Sigmoid colon (tissue), 7 donors: ENCODE measurements around the gene TMEM176A. TPM values are rescaled to one million over a fixed set of nuclear protein-coding genes. Genes with fewer than 3 reads are reported as not detected.
A peak's percentile ranks its signal among the peaks of the same experiment; 100 is the strongest.

Experiments used
- DNase-seq: peaks from one replicate; pipeline ENCODE4 v3.0.0-alpha.2; 2019
- H3K27ac ChIP-seq, 4 donors: fragments of 200-600 bp; sonication (generic); one replicate each; pipeline ENCODE4 v1.5.1; 2016 to 2019; ENCODE audit warnings: mild to moderate bottlenecking in 1 of 4
- H3K27me3 ChIP-seq, 3 donors: fragments of 200-600 bp; sonication (generic); one replicate each; pipeline ENCODE4 v1.5.1; 2019; ENCODE audit warnings: mild to moderate bottlenecking in 1 of 3
- H3K36me3 ChIP-seq, 4 donors: fragments of 200-600 bp; sonication (generic); one replicate each; pipeline ENCODE4 v1.5.1; 2016 to 2019
- H3K4me1 ChIP-seq, 4 donors: fragments of 200-600 bp; sonication (generic); one replicate each; pipeline ENCODE4 v1.5.1; 2017 to 2019
- H3K4me3 ChIP-seq, 4 donors: fragments of 200-600 bp; sonication (generic); one replicate each; pipeline ENCODE4 v1.5.1; 2017 to 2019; ENCODE audit warnings: mild to moderate bottlenecking in 2 of 4, moderate library complexity in 1 of 4
- H3K9me3 ChIP-seq, 4 donors: fragments of 200-600 bp in 3 of 4; sonication (generic) in 3 of 4; one replicate each; pipeline versions ENCODE4 v1.5.1 to v1.6.1; 2013 to 2019
- CTCF ChIP-seq, 4 experiments: fragments of 450-650 bp in 3 of 4; fragments of 200-600 bp in 1 of 4; IDR thresholded peaks; one replicate each; pipeline ENCODE4 v1.5.1; 2016 to 2019; ENCODE audit warnings: antibody characterized with exemption in 4 of 4, mild to moderate bottlenecking in 3 of 4, moderate library complexity in 2 of 4
- EP300 ChIP-seq, 4 donors: sonication (generic); formaldehyde crosslinking; IDR thresholded peaks; one replicate each; pipeline ENCODE4 v1.6.1; 2017; ENCODE audit warnings: antibody characterized with exemption in 4 of 4
- POLR2A ChIP-seq, 2 donors: fragments of 450-650 bp; IDR thresholded peaks; one replicate each; pipeline ENCODE4 v1.6.1; 2016; ENCODE audit warnings: antibody characterized with exemption in 2 of 2, mild to moderate bottlenecking in 2 of 2, moderate library complexity in 2 of 2
- POLR2AphosphoS5 ChIP-seq, 4 donors: sonication (generic); formaldehyde crosslinking; IDR thresholded peaks; one replicate each; pipeline ENCODE4 v1.6.1; 2017; ENCODE audit warnings: antibody characterized with exemption in 4 of 4
- WGBS, 2 donors: extraction: QIAGEN DNeasy Blood & Tissue Kit; methylation state at CpG; one replicate each; pipeline ENCODE4 v1.1.7; 2013; 5-methylcytosine and 5-hydroxymethylcytosine counted together
- intact Hi-C: fragments of 100-400 bp; cut with DNase I; formaldehyde crosslinking; loops from one replicate; pipeline ENCODE4 v1.15.1; 2023
- polyA plus RNA-seq, 3 donors: library from polyadenylated mRNA; stranded (reverse); fragments of 200-250 nt; gene quantifications; one replicate each; pipeline ENCODE4 v1.2.3, GENCODE V29; 2013
- total RNA-seq, 4 donors: library from RNA; depleted of rRNA; stranded (reverse); fragments of >200 nt; gene quantifications; one replicate each; pipeline ENCODE4 v1.1.0, GENCODE V29; 2016
- donor health status: healthy with polysubstance abuse.
- donor health status: Bipolar disorder and iron deficiency.
- donor health status: healthy.

Gene TMEM176A
- total RNA-seq (10 to 100 TPM; 19.9 to 28.1 (median 24.1) TPM), polyA plus RNA-seq (100 to 1,000 TPM; 126 to 150 (median 127) TPM)

- Histone ChIP-seq H3K36me3 (peaks cover 0 to 3% (median 0%) of the 10 kb centered on the region in 4 donors), H3K4me1 (peaks cover 0 to 17% (median 15%) of the 10 kb centered on the region in 4 donors), H3K27me3 (peaks cover 16 to 49% (median 22%) of the 10 kb centered on the region in 3 donors), H3K27ac (peak within 1 kb of the TSS; percentile 56 to 74 (median 66)), H3K4me3 (peak within 1 kb of the TSS; percentile 41 to 59 (median 47)), H3K9me3 (peaks cover 0 to 3% (median 2%) of the 10 kb centered on the region in 4 donors)
- WGBS, 2 donors = 1 to 2% methylated on average over 54 of the region's 54 CpGs
- DNase-seq = no peak
- intact Hi-C loops = no loop called here
- TF ChIP-seq POLR2AphosphoS5 (IDR thresholded peaks at IDR 0.05) = no peak
Observed at GRCh38 chr7:150800581-150801241, at the start of gene TMEM176A. Gene TMEM176A, plus strand, starts transcription at chr7:150800769. Its CDS starts 782 bp downstream, at chr7:150801551.

GRCh38 chr7:150751702-150752101, 48.9 kb upstream of the TMEM176A start:
- no peaks in the 10 kb centered on the region for H3K36me3 ChIP-seq
- no peaks in the 10 kb centered on the region for H3K9me3 ChIP-seq
- H3K4me1 ChIP-seq = peaks cover 0 to 10% (median 2%) of the 10 kb centered on the region in 4 donors
- intact Hi-C loops = no loop called here
- WGBS, 2 donors = 73 to 82% methylated on average over 2 of the region's 2 CpGs
- TF ChIP-seq CTCF (IDR thresholded peaks at IDR 0.05) = no peak
- TF ChIP-seq EP300 (IDR thresholded peaks at IDR 0.05) = no peak
- TF ChIP-seq POLR2A (IDR thresholded peaks at IDR 0.05) = no peak
- no peak for TF ChIP-seq POLR2AphosphoS5 (IDR thresholded peaks at IDR 0.05)
- H3K4me3 ChIP-seq = no peak overlapping the region
- no peaks in the 10 kb centered on the region for H3K27me3 ChIP-seq
- DNase-seq = no peak
- no peak overlapping the region for H3K27ac ChIP-seq

- intact Hi-C loops = no loop called here
Observed at GRCh38 chr7:150753239-150753638, 47.3 kb upstream of the TMEM176A start.

GRCh38 chr7:150753826-150754603, 46.6 kb upstream of the TMEM176A start:
- Histone ChIP-seq H3K27ac (peak overlapping the region in 1 of 4 donors; percentile 20), H3K27me3 (no peaks in the 10 kb centered on the region), H3K9me3 (no peaks in the 10 kb centered on the region), H3K36me3 (no peaks in the 10 kb centered on the region), H3K4me1 (peaks cover 0 to 10% (median 2%) of the 10 kb centered on the region in 4 donors), H3K4me3 (no peak overlapping the region)
- WGBS, 2 donors = 41 to 43% methylated on average over 3 of the region's 3 CpGs
- DNase-seq = no peak
- TF ChIP-seq EP300 (IDR thresholded peaks at IDR 0.05) = no peak
- TF ChIP-seq POLR2AphosphoS5 (IDR thresholded peaks at IDR 0.05) = no peak
- TF ChIP-seq CTCF (IDR thresholded peaks at IDR 0.05) = no peak
- no peak for TF ChIP-seq POLR2A (IDR thresholded peaks at IDR 0.05)
- intact Hi-C loops = no loop called here

More at GRCh38 chr7:150753239-150753638, 47.3 kb upstream of the TMEM176A start:
- no peaks in the 10 kb centered on the region for H3K36me3 ChIP-seq
- no peak for DNase-seq
- no peaks in the 10 kb centered on the region for H3K9me3 ChIP-seq
- H3K27ac ChIP-seq = no peak overlapping the region
- H3K4me3 ChIP-seq = no peak overlapping the region
- H3K4me1 ChIP-seq = peaks cover 0 to 10% (median 2%) of the 10 kb centered on the region in 4 donors
- H3K27me3 ChIP-seq = no peaks in the 10 kb centered on the region
- 67 to 90% methylated on average over 6 of the region's 6 CpGs for WGBS, 2 donors
- TF ChIP-seq POLR2AphosphoS5 (IDR thresholded peaks at IDR 0.05) (no peak), EP300 (IDR thresholded peaks at IDR 0.05) (no peak), POLR2A (IDR thresholded peaks at IDR 0.05) (no peak), CTCF (IDR thresholded peaks at IDR 0.05) (no peak)

GRCh38 chr7:150754951-150755350, 45.6 kb upstream of the TMEM176A start:
- no peak for TF ChIP-seq EP300 (IDR thresholded peaks at IDR 0.05)
- TF ChIP-seq POLR2A (IDR thresholded peaks at IDR 0.05) = no peak
- no peak for TF ChIP-seq POLR2AphosphoS5 (IDR thresholded peaks at IDR 0.05)
- TF ChIP-seq CTCF (IDR thresholded peaks at IDR 0.05) = no peak

More at GRCh38 chr7:150754951-150755350, 45.6 kb upstream of the TMEM176A start:
- intact Hi-C loops = no loop called here
- no peak overlapping the region for H3K27ac ChIP-seq
- H3K4me3 ChIP-seq = no peak overlapping the region
- no peaks in the 10 kb centered on the region for H3K9me3 ChIP-seq
- no peak for DNase-seq
- H3K4me1 ChIP-seq = peaks cover 0 to 10% (median 2%) of the 10 kb centered on the region in 4 donors
- no peaks in the 10 kb centered on the region for H3K36me3 ChIP-seq
- H3K27me3 ChIP-seq = no peaks in the 10 kb centered on the region
